Hepatocyte (in vitro differentiated cells): ENCODE data around the gene ZNF546. TPM values are rescaled to one million over a fixed set of nuclear protein-coding genes. Genes with fewer than 3 reads are reported as not detected.
A peak's percentile ranks its signal among the peaks of the same experiment; 100 is the strongest.

Source experiments
- DNase-seq: peaks from one replicate; pipeline ENCODE4 v3.0.0-alpha.2; 2016; ENCODE audit warnings: low spot score
- H2AFZ ChIP-seq: fragments of 200-600 bp; sonication (generic); 2 replicates; pipeline ENCODE4 v1.6.0; 2016; ENCODE audit warnings: antibody characterized with exemption, mild to moderate bottlenecking
- H3K27ac ChIP-seq: fragments of 200-600 bp; sonication (generic); 2 replicates; pipeline ENCODE4 v1.5.1; 2016; ENCODE audit warnings: mild to moderate bottlenecking
- H3K27me3 ChIP-seq: fragments of 200-600 bp; sonication (generic); 2 replicates; pipeline ENCODE4 v1.6.1; 2016
- H3K36me3 ChIP-seq: fragments of 200-600 bp; sonication (generic); replicated peaks from 2 replicates; pipeline ENCODE4 v1.5.1; 2016; ENCODE audit warnings: low read depth; ENCODE audit not compliant: insufficient read depth
- H3K4me1 ChIP-seq: fragments of 200-600 bp; sonication (generic); 2 replicates; pipeline ENCODE4 v1.5.1; 2016; ENCODE audit warnings: mild to moderate bottlenecking, moderate library complexity; ENCODE audit not compliant: insufficient read depth
- H3K4me2 ChIP-seq: fragments of 200-600 bp; sonication (generic); 2 replicates; pipeline ENCODE4 v1.6.0; 2016
- H3K4me3 ChIP-seq: fragments of 200-600 bp; sonication (generic); 2 replicates; pipeline ENCODE4 v1.5.1; 2016; ENCODE audit warnings: mild to moderate bottlenecking
- H3K79me2 ChIP-seq: fragments of 200-600 bp; sonication (generic); 2 replicates; pipeline ENCODE4 v1.6.0; 2017; ENCODE audit warnings: mild to moderate bottlenecking
- H3K9me2 ChIP-seq: fragments of 200-600 bp; sonication (generic); replicated peaks from 2 replicates; pipeline ENCODE4 v1.6.0; 2017; ENCODE audit warnings: mild to moderate bottlenecking; ENCODE audit not compliant: insufficient read depth
- H3K9me3 ChIP-seq: fragments of 200-600 bp; sonication (generic); 2 replicates; pipeline ENCODE4 v1.5.1; 2016; ENCODE audit warnings: low read depth, mild to moderate bottlenecking
- H4K20me1 ChIP-seq: fragments of 200-600 bp; sonication (generic); 2 replicates; pipeline ENCODE4 v1.6.0; 2016; ENCODE audit warnings: mild to moderate bottlenecking; ENCODE audit not compliant: insufficient read depth, poor library complexity, severe bottlenecking
- CTCF ChIP-seq: fragments of 200-600 bp; sonication (generic); IDR thresholded peaks from 2 replicates; pipeline ENCODE4 v1.5.1; 2016; ENCODE audit warnings: antibody characterized with exemption, mild to moderate bottlenecking; ENCODE audit not compliant: poor library complexity
- EZH2 ChIP-seq: fragments of 200-600 bp; sonication (generic); IDR thresholded peaks from 2 replicates; pipeline ENCODE4 v1.6.1; 2016; ENCODE audit warnings: antibody characterized with exemption, mild to moderate bottlenecking, borderline replicate concordance
- EZH2phosphoT487 ChIP-seq: fragments of 200-600 bp; sonication (generic); IDR thresholded peaks from one replicate; pipeline ENCODE4 v1.6.1; 2018; ENCODE audit warnings: antibody characterized with exemption, mild to moderate bottlenecking, low read depth, moderate library complexity; ENCODE audit not compliant: unreplicated experiment, severe bottlenecking
- WGBS: methylation state at CpG from one replicate; pipeline ENCODE4 v1.1.6; 2016; ENCODE audit warnings: low lambda C conversion rate; ENCODE audit errors: missing lambda C conversion rate; 5-methylcytosine and 5-hydroxymethylcytosine counted together
- polyA plus RNA-seq: library from polyadenylated mRNA; unstranded; fragments of >200 nt; fragmentation: Nextera tagmentation; extraction: Ambion mirVana; gene quantifications from 2 replicates; pipeline ENCODE4 v1.2.1, GENCODE V29; 2016
- total RNA-seq: library from RNA; depleted of rRNA; stranded (reverse); fragments of >200 nt; gene quantifications from 2 replicates; pipeline ENCODE4 v1.2.3, GENCODE V29; 2014

Gene ZNF546
- total and polyA plus RNA-seq, 2 experiments from 2014 or later = 1.1 to 1.8 TPM

- Histone ChIP-seq H3K4me3 (no peak overlapping the region), H3K4me1 (no peaks in the 10 kb centered on the region), H4K20me1 (no peaks in the 10 kb centered on the region), H3K9me2 (no peaks in the 10 kb centered on the region), H3K27ac (no peak overlapping the region), H3K9me3 (no peaks in the 10 kb centered on the region), H3K4me2 (peak overlapping the region; percentile 51), H3K27me3 (no peaks in the 10 kb centered on the region), H3K36me3 (no peaks in the 10 kb centered on the region), H3K79me2 (no peaks in the 10 kb centered on the region), H2AFZ (no peak overlapping the region)
- TF ChIP-seq CTCF (no peak), EZH2phosphoT487 (no peak), EZH2 (no peak)
- no peak for DNase-seq
- 78% methylated on average over 3 of the region's 3 CpGs for WGBS
Observed at GRCh38 chr19:39963898-39964297, 33.0 kb upstream of the ZNF546 start.

- H3K4me1 ChIP-seq = no peaks in the 10 kb centered on the region
- peaks cover 6% of the 10 kb centered on the region for H3K79me2 ChIP-seq
- H3K9me3 ChIP-seq = no peaks in the 10 kb centered on the region
- H3K27me3 ChIP-seq = no peaks in the 10 kb centered on the region
- no peak for DNase-seq
- no peak overlapping the region for H3K4me2 ChIP-seq
- no peaks in the 10 kb centered on the region for H3K36me3 ChIP-seq
- H3K9me2 ChIP-seq = no peaks in the 10 kb centered on the region
- WGBS = 94% methylated on average over 6 of the region's 6 CpGs
- H2AFZ ChIP-seq = no peak overlapping the region
- H3K27ac ChIP-seq = no peak overlapping the region
- H4K20me1 ChIP-seq = no peaks in the 10 kb centered on the region
- TF ChIP-seq EZH2phosphoT487 (no peak), EZH2 (no peak), CTCF (no peak)
- no peak overlapping the region for H3K4me3 ChIP-seq
Observed at GRCh38 chr19:39966617-39967016, 30.2 kb upstream of the ZNF546 start.

GRCh38 chr19:39967561-39967960 is 29.3 kb upstream of the ZNF546 start:
- Histone ChIP-seq H3K4me3 (no peak overlapping the region), H3K36me3 (no peaks in the 10 kb centered on the region), H3K79me2 (peaks cover 15% of the 10 kb centered on the region), H3K4me1 (no peaks in the 10 kb centered on the region), H2AFZ (no peak overlapping the region), H3K27me3 (no peaks in the 10 kb centered on the region), H3K9me2 (no peaks in the 10 kb centered on the region), H4K20me1 (no peaks in the 10 kb centered on the region), H3K4me2 (no peak overlapping the region), H3K27ac (no peak overlapping the region), H3K9me3 (no peaks in the 10 kb centered on the region)
- DNase-seq = no peak
- 88% methylated on average over 9 of the region's 9 CpGs for WGBS
- TF ChIP-seq CTCF (no peak), EZH2phosphoT487 (no peak), EZH2 (no peak)

GRCh38 chr19:39968789-39969188 is 28.1 kb upstream of the ZNF546 start:
- no peaks in the 10 kb centered on the region for H3K36me3 ChIP-seq
- no peaks in the 10 kb centered on the region for H3K9me2 ChIP-seq
- no peaks in the 10 kb centered on the region for H3K4me1 ChIP-seq
- no peaks in the 10 kb centered on the region for H3K27me3 ChIP-seq
- H3K4me2 ChIP-seq = no peak overlapping the region
- no peak for DNase-seq
- H3K27ac ChIP-seq = no peak overlapping the region
- no peaks in the 10 kb centered on the region for H3K9me3 ChIP-seq
- no peaks in the 10 kb centered on the region for H4K20me1 ChIP-seq
- H2AFZ ChIP-seq = no peak overlapping the region
- H3K4me3 ChIP-seq = no peak overlapping the region
- peaks cover 27% of the 10 kb centered on the region for H3K79me2 ChIP-seq
- TF ChIP-seq EZH2phosphoT487 (no peak), CTCF (no peak), EZH2 (no peak)
- 96% methylated on average over 15 of the region's 15 CpGs for WGBS
